ENCODE results near the gene NLRP7.
"Not testable (repeated sequence)": the region's sequence is repeated elsewhere in the genome, so short reads cannot be mapped to it uniquely, and the experiment has no call there.

The NLRP7 gene

DNA sequence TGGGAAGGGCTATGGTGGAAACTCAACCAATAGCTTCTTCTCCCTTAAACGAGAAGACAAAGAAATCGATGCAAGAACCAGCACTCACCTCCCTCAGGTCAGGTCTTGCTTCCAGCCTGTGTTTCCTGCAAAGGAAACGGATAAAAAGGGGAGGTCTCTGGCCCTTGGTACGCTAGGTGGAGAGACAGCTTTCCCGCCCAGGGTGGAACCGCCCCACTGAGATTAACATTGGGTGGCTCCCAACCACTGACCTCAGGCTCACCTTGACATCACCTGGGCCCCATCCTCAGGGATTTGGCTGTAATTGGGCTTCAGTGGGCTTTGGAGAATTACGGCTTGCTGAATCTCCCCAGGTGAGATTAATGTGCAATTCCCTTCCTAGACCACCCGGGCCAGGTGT, at the start of gene NLRP7:
Gene NLRP7 (minus strand): TSS at position 150 of the 400 bp plus-strand sequence.
- no peak for DNase-seq (ENCODE audit: extremely low read depth in 1 of 2, low read depth in 1 of 2)

DNA sequence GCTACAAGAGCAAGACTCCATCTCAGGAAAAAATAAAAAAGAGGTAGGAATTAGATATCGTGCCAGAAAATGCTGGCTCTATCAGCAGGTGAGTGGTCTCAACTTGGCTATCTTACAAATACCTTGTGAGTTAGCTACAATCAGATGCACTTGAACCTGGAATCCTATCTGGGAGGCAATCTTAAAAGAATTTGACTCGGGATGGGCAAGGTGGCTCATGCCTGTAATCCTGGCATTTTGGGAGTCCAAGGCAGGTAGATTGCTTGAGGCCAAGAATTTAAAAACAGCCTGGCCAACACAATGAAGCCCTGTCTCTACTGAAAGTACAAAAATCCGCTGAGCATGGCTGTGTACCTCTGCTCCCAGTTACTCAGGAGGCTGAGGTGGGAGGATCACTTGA, 48.2 kb upstream of the NLRP7 start:
- DNase-seq (ENCODE audit: extremely low read depth in 1 of 2, low read depth in 1 of 2), result no peak

DNA sequence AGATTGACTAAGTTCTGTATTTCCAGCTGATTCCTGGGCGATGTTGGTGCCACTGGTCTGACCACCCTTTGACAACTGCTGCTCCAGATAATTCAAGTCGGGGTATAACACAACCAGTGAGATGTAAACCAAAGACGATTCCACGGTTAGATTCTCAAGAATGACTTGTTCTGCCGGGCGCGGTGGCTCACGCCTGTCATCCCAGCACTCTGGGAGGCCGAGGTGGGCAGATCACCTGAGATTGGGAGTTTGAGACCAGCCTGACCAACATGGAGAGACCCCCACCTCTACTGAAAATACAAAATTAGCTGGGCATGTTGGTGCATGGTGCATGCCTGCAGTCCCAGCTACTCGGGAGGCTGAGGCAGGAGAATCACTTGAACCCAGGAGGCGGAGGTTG, 42.2 kb upstream of the NLRP7 start:
- DNase-seq (ENCODE audit: extremely low read depth in 1 of 2, low read depth in 1 of 2), result not testable (repeated sequence)

DNA sequence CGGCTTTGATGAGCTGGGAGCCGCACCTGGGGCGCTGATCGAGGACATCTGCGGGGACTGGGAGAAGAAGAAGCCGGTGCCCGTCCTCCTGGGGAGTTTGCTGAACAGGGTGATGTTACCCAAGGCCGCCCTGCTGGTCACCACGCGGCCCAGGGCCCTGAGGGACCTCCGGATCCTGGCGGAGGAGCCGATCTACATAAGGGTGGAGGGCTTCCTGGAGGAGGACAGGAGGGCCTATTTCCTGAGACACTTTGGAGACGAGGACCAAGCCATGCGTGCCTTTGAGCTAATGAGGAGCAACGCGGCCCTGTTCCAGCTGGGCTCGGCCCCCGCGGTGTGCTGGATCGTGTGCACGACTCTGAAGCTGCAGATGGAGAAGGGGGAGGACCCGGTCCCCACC, 35.2 kb upstream of the NLRP7 start:
- not testable (repeated sequence) for DNase-seq (ENCODE audit: extremely low read depth in 1 of 2, low read depth in 1 of 2)

DNA sequence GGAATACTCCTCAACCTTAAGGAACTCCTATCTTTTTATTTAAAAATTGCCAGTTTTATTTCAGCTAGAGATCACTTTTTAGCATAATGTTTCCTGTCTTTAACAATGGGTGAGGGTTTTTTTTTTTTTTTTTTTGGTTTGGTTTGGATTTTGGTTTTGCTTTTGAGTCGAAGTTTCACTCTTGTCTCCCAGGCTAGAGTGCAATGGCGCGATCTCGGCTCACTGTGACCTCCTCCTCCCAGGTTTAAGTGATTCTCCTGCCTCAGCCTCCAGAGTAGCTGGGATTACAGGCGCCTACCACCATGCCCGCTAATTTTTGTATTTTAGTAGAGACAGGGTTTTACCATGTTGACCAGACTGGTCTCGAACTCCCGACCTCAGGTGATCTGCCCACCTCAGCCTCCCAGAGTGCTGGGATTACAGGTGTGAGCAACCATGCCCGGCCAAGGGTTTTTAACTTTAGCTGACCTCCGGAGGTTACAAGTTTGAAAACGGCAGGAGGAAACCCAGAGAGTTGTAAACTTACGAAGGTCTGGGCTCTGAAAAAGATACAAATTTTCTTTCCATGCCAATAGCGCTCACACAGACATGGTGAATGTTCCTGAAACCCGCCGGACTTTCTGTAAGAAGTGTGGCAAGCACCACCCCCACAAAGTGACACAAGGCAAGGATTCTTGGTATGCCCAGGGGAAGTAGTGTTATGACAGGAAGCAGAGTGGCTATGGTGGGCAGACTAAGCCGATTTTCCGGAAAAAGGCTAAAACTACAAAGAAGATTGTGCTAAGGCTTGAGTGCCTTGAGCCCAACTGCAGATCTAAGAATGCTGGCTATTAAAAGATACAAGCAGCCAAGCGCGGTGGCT, 26.1 kb upstream of the NLRP7 start:
- peak in 1 of 2 donors; percentile 14 for DNase-seq (ENCODE audit: extremely low read depth in 1 of 2, low read depth in 1 of 2)

DNA sequence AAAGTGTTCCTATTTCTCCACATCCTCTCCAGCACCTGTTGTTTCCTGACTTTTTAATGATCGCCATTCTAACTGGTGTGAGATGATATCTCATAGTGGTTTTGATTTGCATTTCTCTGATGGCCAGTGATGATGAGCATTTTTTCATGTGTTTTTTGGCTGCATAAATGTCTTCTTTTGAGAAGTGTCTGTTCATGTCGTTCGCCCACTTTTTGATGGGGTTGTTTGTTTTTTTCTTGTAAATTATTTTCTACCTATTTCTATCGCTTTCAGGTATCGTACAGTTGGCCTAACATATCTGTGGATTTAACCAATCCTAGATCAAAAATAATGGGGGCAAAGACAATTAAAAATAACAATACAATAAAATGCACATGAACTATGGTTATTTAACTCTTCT, 24.1 kb upstream of the NLRP7 start:
- not testable (repeated sequence) for DNase-seq (ENCODE audit: extremely low read depth in 1 of 2, low read depth in 1 of 2)

DNA sequence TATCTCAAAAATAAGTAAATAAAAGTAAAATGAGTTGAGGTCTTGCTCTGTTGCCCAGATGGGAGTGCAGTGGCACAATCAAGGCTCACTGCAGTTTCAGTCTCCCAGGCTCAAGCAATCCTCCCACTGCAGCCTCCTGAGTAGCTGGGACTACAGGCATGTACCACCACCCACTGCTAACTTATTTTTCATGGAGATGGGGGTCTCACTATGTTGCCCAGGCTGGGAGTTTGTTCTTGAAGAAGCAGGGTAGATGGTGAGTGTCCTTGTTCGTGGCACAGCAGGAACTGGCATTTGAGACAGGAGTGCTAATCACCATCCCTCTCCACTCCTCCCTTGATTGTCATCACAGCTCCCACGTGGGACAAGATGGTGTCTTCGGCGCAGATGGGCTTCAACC, 22.3 kb upstream of the NLRP7 start:
- no peak for DNase-seq (ENCODE audit: extremely low read depth in 1 of 2, low read depth in 1 of 2)

DNA sequence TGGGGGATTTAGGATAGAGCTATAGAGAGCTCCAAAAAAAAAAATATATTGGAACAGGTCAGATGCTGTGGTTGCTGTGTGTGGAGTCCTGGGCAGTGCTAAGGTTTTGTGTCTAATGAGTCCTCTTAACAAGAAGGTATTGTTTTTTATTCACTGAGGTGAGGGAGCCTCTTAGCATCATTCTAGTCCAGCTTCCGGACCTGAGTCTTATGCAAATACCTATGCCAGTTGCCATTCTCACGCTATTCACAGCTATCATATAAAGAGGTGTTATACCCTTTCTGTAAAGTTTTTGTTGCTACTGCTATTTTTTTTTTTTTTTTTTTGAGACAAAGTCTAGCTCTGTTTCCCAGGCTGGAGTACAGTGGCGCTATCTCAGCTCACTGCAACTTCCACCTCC, 20.3 kb upstream of the NLRP7 start:
- DNase-seq (ENCODE audit: extremely low read depth in 1 of 2, low read depth in 1 of 2), result no peak

DNA sequence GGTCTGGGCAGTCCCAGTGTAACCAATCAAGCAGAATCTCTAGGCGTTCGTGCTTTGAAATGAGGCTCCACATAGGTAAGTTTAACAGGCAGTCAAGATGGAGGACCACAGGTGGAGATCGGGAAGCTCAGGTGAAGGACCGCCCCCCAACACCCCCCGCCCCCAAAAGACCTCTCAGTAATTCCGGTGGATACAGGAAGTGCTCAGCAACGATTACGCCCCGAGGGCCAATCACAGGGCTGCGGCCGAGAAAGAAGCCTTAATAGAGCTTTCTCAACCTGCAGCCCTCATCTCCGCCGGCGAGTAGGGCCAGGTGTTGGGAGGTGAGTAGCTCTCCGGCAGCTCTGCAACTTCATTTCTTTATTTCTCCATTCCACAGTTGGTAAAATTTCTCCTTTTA, 17.7 kb upstream of the NLRP7 start:
- not testable (repeated sequence) for DNase-seq (ENCODE audit: extremely low read depth in 1 of 2, low read depth in 1 of 2)

DNA sequence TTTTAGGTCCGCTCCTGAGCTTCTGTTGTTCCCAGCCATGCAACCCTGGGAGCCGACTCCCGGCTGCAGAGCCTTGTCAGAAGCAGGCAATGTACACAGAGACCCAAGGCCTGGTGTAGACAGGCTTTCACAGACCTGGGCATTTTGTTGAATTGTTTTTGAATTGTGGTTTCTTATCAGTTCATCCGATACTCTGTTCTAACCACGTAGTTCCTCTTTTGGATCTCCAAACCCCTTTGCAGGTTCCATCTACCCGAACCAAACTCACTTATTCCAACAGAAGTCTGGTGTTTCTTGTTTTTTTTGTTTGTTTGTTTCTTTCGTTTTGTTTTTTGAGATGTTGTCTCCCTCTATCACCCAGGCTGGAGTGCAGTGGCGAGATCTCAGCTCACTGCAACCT, 12.5 kb upstream of the NLRP7 start:
- DNase-seq (ENCODE audit: extremely low read depth in 1 of 2, low read depth in 1 of 2), result no peak

DNA sequence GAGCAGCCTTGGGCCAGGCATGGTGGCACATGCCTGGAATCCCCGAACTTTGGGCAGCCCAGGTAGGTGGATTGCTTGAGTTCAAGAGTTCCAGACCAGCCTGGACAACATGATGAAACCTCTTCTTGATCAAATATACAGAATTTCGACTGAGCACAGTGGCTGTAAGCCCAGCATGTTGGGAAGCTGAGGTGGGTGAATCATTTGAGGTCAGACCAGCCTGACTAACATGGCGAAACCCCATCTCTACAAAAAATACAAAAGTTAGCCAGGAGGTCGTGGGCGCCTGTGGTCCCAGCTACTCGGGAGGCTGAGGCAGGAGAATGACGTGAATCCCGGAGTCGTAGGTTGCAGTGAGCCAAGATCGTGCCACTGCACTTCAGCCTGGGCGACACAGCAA, 8.0 kb upstream of the NLRP7 start:
- no peak for DNase-seq (ENCODE audit: extremely low read depth in 1 of 2, low read depth in 1 of 2)

DNA sequence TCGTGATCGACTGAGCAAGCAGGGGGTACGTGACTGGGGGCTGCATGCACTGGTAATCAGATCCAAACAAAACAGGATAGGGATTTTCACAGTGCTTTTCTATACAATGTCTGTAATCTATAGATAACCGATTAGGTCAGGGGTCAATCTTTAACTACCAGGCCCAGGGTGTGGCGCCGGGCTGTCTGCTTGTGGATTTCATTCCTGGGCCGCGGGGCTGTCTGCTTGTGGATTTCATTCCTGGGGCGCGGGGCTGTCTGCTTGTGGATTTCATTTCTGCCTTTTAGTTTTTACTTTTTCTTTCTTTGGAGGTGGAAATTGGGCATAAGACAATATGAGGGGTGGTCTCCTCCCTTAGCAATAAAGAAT, 6.0 kb upstream of the NLRP7 start:
- DNase-seq (ENCODE audit: extremely low read depth in 1 of 2, low read depth in 1 of 2), result not testable (repeated sequence)

DNA sequence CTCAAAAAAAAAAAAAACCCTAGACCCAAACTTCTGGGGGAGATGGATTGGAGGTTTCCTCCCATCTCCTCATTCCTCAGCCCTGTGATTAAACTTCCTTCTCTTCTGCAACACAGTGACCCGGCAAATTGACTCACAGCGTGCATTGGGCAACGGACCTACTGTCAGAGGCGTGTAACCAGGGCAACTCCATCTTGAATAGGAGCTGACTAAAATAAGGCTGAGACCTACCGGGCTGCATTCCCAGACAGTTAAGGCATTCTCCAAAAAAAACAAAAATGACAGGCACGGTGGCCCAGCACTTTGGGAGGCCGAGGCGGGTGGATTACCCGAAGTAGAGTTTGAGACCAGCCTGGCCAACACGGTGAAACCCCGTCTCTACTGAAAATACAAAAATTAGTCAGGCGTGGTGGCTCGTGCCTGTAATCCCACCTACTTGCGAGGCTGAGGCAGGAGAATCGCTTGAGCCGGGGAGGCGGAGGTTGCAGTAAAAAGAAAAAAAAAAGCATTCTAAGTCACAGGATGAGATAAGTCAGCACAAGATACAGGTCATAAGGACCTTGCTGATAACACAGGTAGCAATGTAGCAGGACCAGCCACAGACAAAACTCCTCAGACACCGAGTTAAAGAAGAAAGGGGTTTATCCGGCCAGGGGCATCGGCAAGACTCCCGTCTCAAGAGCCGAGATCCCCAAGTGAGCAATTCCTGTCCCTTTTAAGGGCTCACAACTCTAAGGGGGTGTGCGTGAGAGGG, 5.4 kb upstream of the NLRP7 start:
- no peak for DNase-seq (ENCODE audit: extremely low read depth in 1 of 2, low read depth in 1 of 2)

DNA sequence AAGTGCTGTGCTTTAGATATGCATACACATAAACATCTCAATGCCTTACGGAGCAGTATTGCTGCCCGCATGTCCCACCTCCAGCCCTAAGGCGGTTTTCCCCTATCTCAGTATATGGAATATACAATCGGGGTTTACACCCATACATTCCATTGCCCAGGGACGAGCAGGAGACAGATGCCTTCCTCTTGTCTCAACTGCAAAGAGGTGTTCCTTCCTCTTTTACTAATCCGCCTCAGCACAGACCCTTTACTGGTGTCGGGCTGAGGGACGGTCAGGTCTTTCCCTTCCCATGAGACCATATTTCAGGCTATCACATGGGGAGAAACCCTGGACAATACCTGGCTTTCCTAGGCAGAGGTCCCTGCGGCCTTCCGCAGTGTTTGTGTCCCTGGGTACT, 3.2 kb upstream of the NLRP7 start:
- DNase-seq (ENCODE audit: extremely low read depth in 1 of 2, low read depth in 1 of 2), result not testable (repeated sequence)

DNA sequence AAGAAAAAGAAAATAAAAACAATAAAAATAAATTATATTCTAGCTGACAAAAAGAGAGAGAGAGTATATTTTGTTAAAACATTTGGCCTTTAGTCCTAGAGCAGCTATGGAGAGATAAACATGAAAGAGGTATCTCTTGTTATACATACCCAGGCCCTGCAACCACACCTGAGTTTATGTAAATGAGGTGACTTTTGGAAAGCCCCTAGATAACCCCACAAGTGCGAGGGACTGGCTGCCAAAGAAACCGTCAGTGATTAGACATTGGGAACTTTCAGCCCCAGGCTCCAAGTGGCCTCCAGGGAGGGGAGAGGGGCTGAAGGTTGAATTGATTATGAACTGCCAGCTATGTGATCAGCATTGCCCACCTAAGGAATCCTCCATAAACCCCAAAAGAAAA, 2.1 kb upstream of the NLRP7 start:
- no peak for DNase-seq (ENCODE audit: extremely low read depth in 1 of 2, low read depth in 1 of 2)

DNA sequence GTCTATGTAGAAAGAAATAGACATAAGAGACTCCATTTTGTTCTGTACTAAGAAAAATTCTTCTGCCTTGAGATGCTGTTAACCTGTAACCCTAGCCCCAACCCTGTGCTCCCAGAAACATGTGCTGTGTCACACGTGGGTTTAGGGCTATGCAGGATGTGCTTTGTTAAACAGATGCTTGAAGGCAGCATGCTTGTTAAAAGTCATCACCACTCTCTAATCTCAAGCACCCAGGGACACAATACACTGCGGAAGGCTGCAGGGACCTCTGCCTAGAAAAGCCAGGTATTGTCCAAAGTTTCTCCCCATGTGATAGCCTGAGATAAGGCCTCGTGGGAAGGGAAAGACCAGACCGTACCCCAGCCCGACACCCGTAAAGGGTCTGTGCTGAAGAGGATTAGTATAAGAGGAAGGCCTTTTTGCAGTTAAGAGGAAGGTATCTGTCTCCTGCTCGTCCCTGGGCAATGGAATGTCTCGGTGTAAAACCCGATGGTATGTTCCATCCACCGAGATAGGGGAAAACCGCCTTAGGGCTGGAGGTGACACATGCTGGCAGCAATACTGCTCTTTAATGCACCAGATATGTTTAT, 3.5 kb downstream of the NLRP7 start:
- DNase-seq (ENCODE audit: extremely low read depth in 1 of 2, low read depth in 1 of 2), result not testable (repeated sequence)

DNA sequence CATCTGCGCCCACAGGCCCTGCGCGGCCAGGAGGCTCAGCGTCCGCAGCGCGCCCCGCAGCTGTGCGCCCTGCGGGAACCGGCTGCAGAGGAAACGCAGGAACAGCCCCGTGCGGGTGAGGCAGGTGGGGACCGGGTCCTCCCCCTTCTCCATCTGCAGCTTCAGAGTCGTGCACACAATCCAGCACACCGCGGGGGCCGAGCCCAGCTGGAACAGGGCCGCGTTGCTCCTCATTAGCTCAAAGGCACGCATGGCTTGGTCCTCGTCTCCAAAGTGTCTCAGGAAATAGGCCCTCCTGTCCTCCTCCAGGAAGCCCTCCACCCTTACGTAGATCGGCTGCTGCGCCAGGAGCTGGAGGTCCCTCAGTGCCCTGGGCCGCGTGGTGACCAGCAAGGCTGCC, 7.8 kb downstream of the NLRP7 start:
- DNase-seq (ENCODE audit: extremely low read depth in 1 of 2, low read depth in 1 of 2), result not testable (repeated sequence)

DNA sequence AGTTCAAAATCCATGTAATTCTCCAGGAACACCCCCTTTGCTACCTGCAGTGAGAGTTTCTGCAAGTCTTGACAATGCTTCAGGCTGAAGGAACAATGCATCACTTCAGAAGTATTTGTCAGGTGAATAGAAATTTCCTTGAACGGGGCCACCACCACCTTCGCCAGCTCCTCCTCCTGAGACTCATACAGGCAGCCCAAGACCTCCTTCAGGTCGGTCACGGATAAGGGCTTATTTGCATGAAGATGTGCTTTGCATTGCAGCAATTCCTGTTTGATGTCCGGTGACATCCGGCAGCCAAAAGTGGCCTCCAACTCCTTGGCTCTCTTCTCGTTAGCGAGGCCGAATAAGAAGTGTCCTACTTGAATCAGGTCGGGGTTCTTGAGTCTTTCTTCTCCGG, 8.4 kb downstream of the NLRP7 start:
- no peak for DNase-seq (ENCODE audit: extremely low read depth in 1 of 2, low read depth in 1 of 2)

DNA sequence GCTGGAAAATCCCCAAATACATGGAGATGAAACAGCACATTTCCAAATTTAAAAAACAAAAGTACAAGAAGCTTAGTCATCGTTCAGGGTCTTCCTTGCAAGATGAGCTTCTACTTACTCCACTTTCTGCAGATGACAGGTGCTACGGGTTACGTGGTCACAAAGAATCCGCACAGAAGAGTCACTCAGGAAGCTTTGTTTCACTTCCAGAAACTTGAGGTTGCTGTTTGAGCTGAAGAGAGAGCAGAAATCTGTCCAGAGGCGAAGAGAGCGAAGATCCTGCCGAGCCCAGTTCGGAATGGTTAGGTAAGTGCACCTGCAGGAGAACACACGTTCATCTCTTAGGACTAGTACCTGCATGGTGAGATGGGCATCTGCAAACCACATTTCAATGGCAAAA, 9.4 kb downstream of the NLRP7 start:
- no peak for DNase-seq (ENCODE audit: extremely low read depth in 1 of 2, low read depth in 1 of 2)

DNA sequence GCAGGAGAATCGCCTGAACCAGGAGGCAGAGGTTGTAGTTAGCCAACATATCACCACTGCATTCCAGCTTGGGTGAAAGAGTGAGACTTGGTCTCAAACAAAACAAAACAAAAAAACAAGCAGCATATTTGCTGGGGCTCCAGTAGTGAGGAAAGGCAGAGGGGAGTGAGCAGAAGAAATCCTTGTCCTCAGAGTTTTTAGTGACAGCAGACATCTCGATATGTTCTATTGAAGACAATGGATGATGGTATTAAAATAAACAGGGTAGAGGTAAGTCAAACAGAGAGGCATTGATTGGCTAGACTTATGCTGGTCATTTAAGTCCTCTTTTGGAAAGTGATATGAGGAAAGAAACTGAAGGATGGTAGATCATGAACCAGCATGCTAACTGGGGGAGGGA, 19.0 kb downstream of the NLRP7 start:
- DNase-seq (ENCODE audit: extremely low read depth in 1 of 2, low read depth in 1 of 2), result no peak

DNA sequence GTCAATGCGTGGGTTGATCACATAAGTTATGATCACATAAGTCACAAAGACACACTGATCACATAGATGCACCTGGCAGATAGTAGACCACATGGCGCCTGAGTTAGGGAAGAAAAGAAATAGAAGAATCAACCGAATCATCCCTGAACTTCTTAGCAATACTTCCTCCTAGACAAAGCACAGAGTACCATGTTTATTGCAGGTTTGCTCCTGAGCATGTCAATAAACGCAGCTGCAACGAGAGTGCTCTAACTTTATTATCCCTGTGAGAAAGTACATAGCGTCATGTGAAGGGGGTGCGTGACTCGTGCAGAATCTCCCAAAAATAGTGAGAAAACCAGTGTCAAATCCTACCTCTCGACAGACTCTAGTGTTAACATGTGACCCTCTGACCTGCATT, 24.1 kb downstream of the NLRP7 start:
- no peak for DNase-seq (ENCODE audit: extremely low read depth in 1 of 2, low read depth in 1 of 2)

DNA sequence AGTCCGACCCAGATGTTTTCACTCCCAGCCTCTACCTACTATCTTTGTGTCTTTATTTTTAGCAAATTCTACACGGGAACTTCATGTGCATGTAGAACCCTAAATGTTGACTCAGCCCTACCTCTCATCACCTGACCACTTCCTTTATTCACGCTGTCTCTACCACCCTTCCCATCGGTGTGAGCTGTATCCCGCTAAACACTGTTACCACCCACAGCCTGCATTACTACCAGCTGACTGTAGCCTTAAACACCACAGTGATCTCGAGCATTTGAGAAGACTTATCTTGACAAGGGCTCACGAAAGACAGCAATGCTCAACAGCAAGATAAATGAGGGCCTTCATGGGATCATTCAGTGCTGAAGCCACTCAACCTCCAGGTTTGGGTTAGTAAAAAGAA, 26.2 kb downstream of the NLRP7 start:
- no peak for DNase-seq (ENCODE audit: extremely low read depth in 1 of 2, low read depth in 1 of 2)
